SK-N-SH (cell line): Measurements from ENCODE around the gene OSBPL8. TPM values are rescaled to one million over a fixed set of nuclear protein-coding genes. Genes with fewer than 3 reads are reported as not detected.
"Not testable (repeated sequence)": the region's sequence is repeated elsewhere in the genome, so short reads cannot be mapped to it uniquely, and the experiment has no call there.

Source experiments
- CTCF ChIA-PET: fragments of 300-600, 350-600 bp; formaldehyde crosslinking; extraction: SDS; loops from one replicate; lab custom pipeline; 2021; lab: Yijun Ruan, JAX
- POLR2A ChIA-PET: fragments of 350-600 bp; sonication (Branson Sonifier 250); formaldehyde crosslinking; extraction: SDS; loops from one replicate; lab custom pipeline; 2020; ENCODE audit warnings: antibody characterized with exemption, inconsistent platforms; lab: Yijun Ruan, JAX
- DNase-seq: peaks from one replicate; pipeline ENCODE4 v3.0.0; 2012
- H2AFZ ChIP-seq: fragments of 200-600 bp; sonication (generic); 2 replicates; pipeline ENCODE4 v1.8.1; 2016; ENCODE audit warnings: antibody characterized with exemption, mild to moderate bottlenecking, low read depth
- H3F3A ChIP-seq: fragments of 200-600 bp; sonication (generic); replicated peaks from 2 replicates; pipeline ENCODE3; 2016; ENCODE audit warnings: antibody characterized with exemption, mild to moderate bottlenecking; ENCODE audit not compliant: insufficient read depth
- H3K27ac ChIP-seq, 2 experiments: fragments of 200-500 bp in 1 of 2; fragments of 200-600 bp in 1 of 2; sonication (Bioruptor generic) in 1 of 2; sonication (generic), shearing (Covaris generic) in 1 of 2; 2 replicates each; pipeline versions ENCODE4 v1.5.1 to v1.6.1; 2014 to 2016; ENCODE audit warnings: low read depth in 2 of 2, inconsistent platforms in 1 of 2, low read length in 1 of 2, mild to moderate bottlenecking in 1 of 2, mixed read lengths in 1 of 2
- H3K27me3 ChIP-seq: fragments of 200-600 bp; sonication (generic), shearing (Covaris generic); 2 replicates; pipeline ENCODE4 v1.6.1; 2016; ENCODE audit warnings: mixed run types; ENCODE audit not compliant: insufficient read depth
- H3K36me3 ChIP-seq, 2 experiments: fragments of 200-500 bp in 1 of 2; fragments of 200-600 bp in 1 of 2; sonication (Bioruptor generic) in 1 of 2; sonication (generic) in 1 of 2; replicated peaks in 1 of 2; 2 replicates each; pipeline versions ENCODE3 to v1.5.1; 2014 to 2016; ENCODE audit warnings: low read length in 1 of 2, mild to moderate bottlenecking in 1 of 2; ENCODE audit not compliant: insufficient read depth in 2 of 2, control insufficient read depth in 1 of 2
- H3K4me1 ChIP-seq, 2 experiments: fragments of 200-500 bp in 1 of 2; fragments of 200-600 bp in 1 of 2; sonication (Bioruptor generic) in 1 of 2; sonication (generic), shearing (Covaris generic) in 1 of 2; 2 replicates each; pipeline versions ENCODE4 v1.5.1 to v1.6.1; 2014 to 2016; ENCODE audit warnings: low read depth in 1 of 2, low read length in 1 of 2, mixed run types in 1 of 2; ENCODE audit not compliant: insufficient read depth in 2 of 2, control insufficient read depth in 1 of 2
- H3K4me2 ChIP-seq: fragments of 200-600 bp; sonication (generic), shearing (Covaris generic); 2 replicates; pipeline ENCODE4 v1.6.1; 2017; ENCODE audit warnings: mixed run types
- H3K4me3 ChIP-seq, 2 experiments: fragments of 200-500 bp in 1 of 2; fragments of 200-600 bp in 1 of 2; sonication (Bioruptor generic) in 1 of 2; sonication (generic), shearing (Covaris generic) in 1 of 2; 2 replicates each; pipeline versions ENCODE4 v1.5.1 to v1.8.1; 2014 to 2016; ENCODE audit warnings: low read depth in 2 of 2, inconsistent platforms in 1 of 2, low read length in 1 of 2, mild to moderate bottlenecking in 1 of 2, mixed read lengths in 1 of 2, moderate library complexity in 1 of 2
- H3K79me2 ChIP-seq: fragments of 200-600 bp; sonication (generic); 2 replicates; pipeline ENCODE4 v1.8.1; 2017; ENCODE audit warnings: mild to moderate bottlenecking; ENCODE audit not compliant: insufficient read depth
- H3K9ac ChIP-seq: fragments of 200-600 bp; sonication (generic); 2 replicates; pipeline ENCODE4 v1.6.1; 2017; ENCODE audit warnings: mixed run types
- H3K9me2 ChIP-seq: fragments of 200-600 bp; sonication (generic); 2 replicates; pipeline ENCODE4 v1.6.1; 2017; ENCODE audit warnings: mixed run types
- H3K9me3 ChIP-seq: fragments of 200-600 bp; sonication (generic); 2 replicates; pipeline ENCODE4 v1.6.1; 2017; ENCODE audit warnings: mixed run types, mild to moderate bottlenecking, moderate library complexity
- H4K20me1 ChIP-seq: fragments of 200-600 bp; sonication (generic); 2 replicates; pipeline ENCODE4 v1.6.1; 2017; ENCODE audit warnings: mild to moderate bottlenecking, mixed run types; ENCODE audit not compliant: insufficient read depth
- CHD2 ChIP-seq: fragments of 150-350 bp; IDR thresholded peaks from 2 replicates; pipeline ENCODE4 v1.6.1; 2018; ENCODE audit warnings: low read length; ENCODE audit not compliant: partially characterized antibody
- CTCF ChIP-seq: fragments of 200-600 bp; sonication (generic); IDR thresholded peaks from 2 replicates; pipeline ENCODE4 v1.6.1; 2017; ENCODE audit warnings: antibody characterized with exemption, mild to moderate bottlenecking, moderate library complexity
- ELF1 ChIP-seq: IDR thresholded peaks from 2 replicates; pipeline ENCODE4 v1.4.0; 2012
- EZH2phosphoT487 ChIP-seq: fragments of 200-600 bp; sonication (generic); IDR thresholded peaks from 2 replicates; pipeline ENCODE4 v1.6.1; 2017; ENCODE audit warnings: low read depth, mixed run types, mild to moderate bottlenecking, antibody characterized with exemption, moderate library complexity, borderline replicate concordance
- FOXM1 ChIP-seq: IDR thresholded peaks from 2 replicates; pipeline ENCODE4 v1.4.0; 2012; ENCODE audit warnings: low read depth, mild to moderate bottlenecking
- GATA2 ChIP-seq: sonication (generic); formaldehyde crosslinking; IDR thresholded peaks from 2 replicates; pipeline ENCODE4 v1.5.0; 2020; ENCODE audit warnings: mild to moderate bottlenecking, missing genetic modification reagents
- JUND ChIP-seq: IDR thresholded peaks from 2 replicates; pipeline ENCODE4 v1.4.0; 2012
- NRF1 ChIP-seq: IDR thresholded peaks from 2 replicates; pipeline ENCODE4 v1.6.1; 2012; ENCODE audit warnings: low read depth, mild to moderate bottlenecking, low read length
- RCOR1 ChIP-seq: fragments of 150-350 bp; IDR thresholded peaks from 2 replicates; pipeline ENCODE4 v1.6.1; 2017; ENCODE audit warnings: antibody characterized with exemption, low read length
- REST ChIP-seq: IDR thresholded peaks from 2 replicates; pipeline ENCODE4 v1.6.1; 2012; ENCODE audit warnings: mild to moderate bottlenecking, low read depth, low read length, moderate library complexity
- RXRA ChIP-seq: IDR thresholded peaks from 2 replicates; pipeline ENCODE4 v1.4.0; 2012; ENCODE audit warnings: low read depth, mild to moderate bottlenecking, borderline replicate concordance
- SIN3A ChIP-seq: IDR thresholded peaks from 2 replicates; pipeline ENCODE4 v1.6.1; 2012; ENCODE audit warnings: low read depth, mild to moderate bottlenecking, low read length, moderate library complexity, borderline replicate concordance
- TAF1 ChIP-seq: IDR thresholded peaks from 2 replicates; pipeline ENCODE4 v1.6.1; 2012; ENCODE audit warnings: low read depth, mild to moderate bottlenecking, low read length, moderate library complexity, borderline replicate concordance
- ZBTB33 ChIP-seq: IDR thresholded peaks from 2 replicates; pipeline ENCODE4 v1.4.0; 2012; ENCODE audit warnings: low read depth, borderline replicate concordance
- WGBS: methylation state at CpG from one replicate; pipeline ENCODE4 v1.1.6; 2017; ENCODE audit warnings: low lambda C conversion rate; 5-methylcytosine and 5-hydroxymethylcytosine counted together
- polyA plus RNA-seq, 3 experiments: library from polyadenylated mRNA; depleted of rRNA; stranded (reverse); fragments of >200 nt; gene quantifications; 2 replicates each; pipeline ENCODE4 v1.2.3, GENCODE V29; 2012

The OSBPL8 gene
- polyA plus RNA-seq, 1 of the 3 experiments (the other 2 are of a cell fraction), result 10.6 TPM

- H3K36me3 ChIP-seq, result peaks cover 48 to 68% of the 10 kb centered on the region in 2 experiments
Measured at GRCh38 chr12:76366163-76366562, 193.4 kb downstream of the OSBPL8 start.

DNA sequence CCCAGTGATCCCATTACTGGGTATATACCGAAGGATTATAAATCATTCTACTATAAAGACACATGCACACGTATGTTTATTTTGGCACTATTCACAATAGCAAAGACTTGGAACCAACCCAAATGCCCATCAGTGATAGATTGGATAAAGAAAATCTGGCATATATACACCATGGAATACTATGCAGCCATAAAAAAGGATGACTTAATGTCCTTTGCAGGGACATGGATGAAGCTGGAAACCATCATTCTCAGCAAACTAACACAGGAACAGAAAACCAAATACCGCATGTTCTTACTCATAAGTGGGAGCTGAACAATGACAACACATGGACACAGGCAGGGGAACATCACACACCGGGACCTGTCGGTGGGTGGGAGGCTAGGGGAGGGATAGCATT lies 195.4 kb downstream of the OSBPL8 start:
- H3K27ac ChIP-seq, POLR2A ChIA-PET, H3K4me2 ChIP-seq, CTCF ChIA-PET, H3K9ac ChIP-seq, H3K79me2 ChIP-seq, H3K4me1 ChIP-seq, H3F3A ChIP-seq, H3K4me3 ChIP-seq, H3K9me2 ChIP-seq, DNase-seq, H2AFZ ChIP-seq, H3K27me3 ChIP-seq, H4K20me1 ChIP-seq: not testable (repeated sequence)
- Histone ChIP-seq H3K9me3 (0 out of 2 replicates have a peak, but pooled peaks cover 13% of the 10 kb centered on the region), H3K36me3 (peaks cover 32 to 49% of the 10 kb centered on the region in 2 experiments)
- 96% methylated on average over 5 of the region's 5 CpGs for WGBS

More at GRCh38 chr12:76366163-76366562, 193.4 kb downstream of the OSBPL8 start:
- H2AFZ ChIP-seq, result no peak overlapping the region
- no peak for DNase-seq
- H3K9me3 ChIP-seq, result 0 out of 2 replicates have a peak, but pooled peaks cover 13% of the 10 kb centered on the region
- no peak overlapping the region for H3K4me2 ChIP-seq
- no peaks in the 10 kb centered on the region for H3K27me3 ChIP-seq
- H3K79me2 ChIP-seq, result no peaks in the 10 kb centered on the region
- H3K27ac ChIP-seq, result no peak overlapping the region
- no peaks in the 10 kb centered on the region for H3K9me2 ChIP-seq
- TF ChIP-seq GATA2 (no peak), JUND (no peak), FOXM1 (no peak), CHD2 (no peak)
- H4K20me1 ChIP-seq, result no peaks in the 10 kb centered on the region
- ChIA-PET POLR2A (no interaction called here), CTCF (interaction anchor here (2.6 kb wide), 1 partner anchor 90 kb away, joined by 6 read pairs; no protein-coding TSS in a partner anchor)
- 81% methylated on average over 1 of the region's 1 CpG for WGBS
- H3K4me3 ChIP-seq, result no peak overlapping the region
- H3K9ac ChIP-seq, result no peak overlapping the region
- H3K4me1 ChIP-seq, result no peaks in the 10 kb centered on the region
- peaks cover 7% of the 10 kb centered on the region for H3F3A ChIP-seq

GRCh38 chr12:76360316-76360715 lies 199.3 kb downstream of the OSBPL8 start:
- POLR2A ChIA-PET, result no interaction called here
- H3K9me2 ChIP-seq, result no peaks in the 10 kb centered on the region
- 85% methylated on average over 6 of the region's 9 CpGs for WGBS
- H3K4me3 ChIP-seq, result no peak overlapping the region
- no peaks in the 10 kb centered on the region for H3K79me2 ChIP-seq
- no peak for DNase-seq
- no peaks in the 10 kb centered on the region for H3K9me3 ChIP-seq
- H3K27ac ChIP-seq, result no peak overlapping the region
- H3F3A ChIP-seq, result no peaks in the 10 kb centered on the region
- no peak overlapping the region for H3K9ac ChIP-seq
- H3K4me2 ChIP-seq, result no peak overlapping the region
- no peaks in the 10 kb centered on the region for H3K27me3 ChIP-seq
- H2AFZ ChIP-seq, result no peak overlapping the region
- H4K20me1 ChIP-seq, result no peaks in the 10 kb centered on the region
- no peaks in the 10 kb centered on the region; a peak in 1 of 4 replicates for H3K4me1 ChIP-seq
- CTCF ChIA-PET, result no interaction called here
- peaks cover 20 to 32% of the 10 kb centered on the region in 2 experiments for H3K36me3 ChIP-seq
- TF ChIP-seq NRF1, result no peak
- no peak for TF ChIP-seq FOXM1
- TF ChIP-seq ZBTB33, result no peak
- TF ChIP-seq RCOR1, result no peak
- no peak for TF ChIP-seq CHD2
- TF ChIP-seq ELF1, result no peak
- TF ChIP-seq TAF1, result no peak
- TF ChIP-seq RXRA, result no peak
- TF ChIP-seq CTCF, result no peak
- no peak for TF ChIP-seq EZH2phosphoT487
- TF ChIP-seq REST, result no peak
- TF ChIP-seq SIN3A, result no peak
